Fibroblast of gingiva (primary cell): ENCODE results near the gene LMX1A.

Experiments used
- DNase-seq: peaks from one replicate; pipeline ENCODE4 v3.0.0-alpha.2; 2011; ENCODE audit warnings: low read depth

The LMX1A gene

DNA sequence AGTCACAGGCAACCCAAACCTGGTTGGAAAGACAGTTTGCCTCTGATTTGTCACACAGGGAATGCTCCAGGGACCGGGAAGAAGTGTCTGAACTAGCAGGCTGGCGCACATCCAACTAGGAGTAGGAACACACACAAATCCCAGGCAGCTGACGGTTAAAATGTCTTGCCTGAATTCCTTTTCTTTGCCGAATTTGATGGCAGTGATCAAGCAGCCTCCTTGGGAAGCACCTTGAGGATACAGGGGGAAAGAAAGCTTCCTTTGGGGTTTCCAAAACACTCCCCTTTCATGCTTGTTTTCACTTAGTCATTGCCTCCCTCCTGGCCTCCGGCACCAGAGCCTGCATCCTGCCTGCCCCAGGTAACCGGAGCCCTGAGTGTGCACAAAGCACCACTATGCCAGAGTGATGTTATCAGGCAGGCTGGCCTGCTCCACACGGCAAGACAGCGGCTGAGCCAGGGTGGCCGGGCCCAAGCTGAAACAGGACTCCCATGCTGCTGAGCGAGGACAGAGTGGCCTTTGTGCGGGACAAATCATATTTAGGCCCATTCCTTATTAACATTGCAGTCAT lies 193.8 kb downstream of the LMX1A start:
- DNase-seq = no peak

DNA sequence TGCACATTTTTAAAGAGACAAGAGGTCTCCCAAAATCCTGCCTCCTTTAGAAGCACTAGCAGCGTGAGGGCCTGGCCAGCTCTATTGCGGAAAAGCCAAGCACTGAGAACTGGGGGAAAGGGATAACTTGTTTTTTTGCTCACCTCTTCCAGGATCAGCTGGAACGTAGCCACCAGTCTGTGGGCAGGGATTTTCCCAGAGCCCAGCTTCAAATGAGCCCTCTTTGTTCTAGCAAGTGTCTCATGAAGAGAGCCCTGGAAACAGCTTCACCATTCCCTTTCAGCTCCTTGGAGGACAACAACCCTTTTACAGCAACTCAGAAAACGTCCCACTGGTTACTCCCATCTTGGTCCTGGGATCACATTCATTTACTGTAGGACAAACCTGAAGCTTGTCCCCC lies 195.4 kb downstream of the LMX1A start:
- DNase-seq = no peak

DNA sequence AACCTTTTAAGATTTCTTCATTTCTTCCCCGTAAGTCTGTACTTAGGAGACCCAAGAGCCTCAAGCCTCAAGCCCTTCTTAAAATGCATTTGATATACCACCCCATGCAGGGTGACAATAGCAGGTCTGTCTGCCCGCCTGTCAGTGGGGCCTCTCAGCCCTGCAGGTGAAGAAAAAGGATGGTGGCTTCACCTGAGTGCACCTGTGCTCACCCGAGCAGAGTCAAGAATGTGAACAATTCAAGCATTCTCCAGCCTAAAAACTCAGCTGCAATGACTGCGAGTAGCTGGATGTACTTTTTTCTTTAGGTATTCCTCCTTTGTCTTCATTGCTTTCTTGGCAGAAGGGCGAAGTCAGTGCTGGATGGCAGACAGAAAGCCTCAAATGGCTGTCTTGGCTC lies 203.3 kb downstream of the LMX1A start:
- no peak for DNase-seq

GRCh38 chr1:165152727-165153126 lies 203.8 kb downstream of the LMX1A start:
- DNase-seq = no peak

DNA sequence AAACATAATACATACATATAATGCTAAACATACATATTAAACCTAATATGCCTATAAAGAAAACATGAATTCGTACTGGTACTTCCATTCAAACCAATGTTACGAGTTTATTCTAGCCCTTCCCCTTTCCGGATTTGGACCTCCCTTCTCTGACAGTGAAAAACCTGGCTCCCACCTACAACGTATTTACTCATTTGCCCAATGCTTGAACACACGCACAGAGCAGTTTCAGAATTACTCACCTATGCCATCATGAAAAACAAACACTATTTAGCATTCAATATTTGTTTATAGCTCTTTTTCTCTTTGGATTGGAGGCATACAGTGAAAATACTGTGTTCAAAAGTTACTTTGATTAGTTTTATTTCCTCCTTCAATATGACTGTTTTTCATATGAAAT lies 204.4 kb downstream of the LMX1A start:
- no peak for DNase-seq
